Common myeloid progenitor, CD34-positive (primary cell): Measurements from ENCODE around the gene RNF187.

Experiments
- CTCF ChIA-PET: fragments of 350-600 bp; sonication (Branson Sonifier 250); formaldehyde crosslinking; loops from one replicate; lab custom pipeline; 2021; ENCODE audit warnings: antibody characterized with exemption; lab: Charles Lee
- POLR2A ChIA-PET: fragments of 350-600 bp; sonication (Branson Sonifier 250); formaldehyde crosslinking; loops from one replicate; lab custom pipeline; 2021; ENCODE audit warnings: antibody characterized with exemption; lab: Charles Lee
- DNase-seq, 3 donors: peaks; one replicate each; pipeline versions ENCODE4 v3.0.0 to v3.0.0-alpha.2; 2013
- H3K27ac ChIP-seq, 2 experiments: 1 replicate in 1 of 2; 2 replicates in 1 of 2; pipeline ENCODE4 v1.7.0; 2013; ENCODE audit warnings: inconsistent platforms in 2 of 2, low read length in 2 of 2, mild to moderate bottlenecking in 2 of 2, low read depth in 1 of 2, moderate library complexity in 1 of 2; ENCODE audit not compliant: severe bottlenecking in 2 of 2, insufficient read depth in 1 of 2, poor library complexity in 1 of 2
- H3K27me3 ChIP-seq, 5 experiments: replicated peaks in 2 of 5; 1 replicate in 3 of 5; 2 replicates in 2 of 5; pipeline versions ENCODE4 v1.6.1 to v1.7.0; 2013; ENCODE audit warnings: low read length in 4 of 5, mild to moderate bottlenecking in 2 of 5, moderate library complexity in 2 of 5, inconsistent platforms in 1 of 5; ENCODE audit not compliant: insufficient read depth in 5 of 5, control insufficient read depth in 4 of 5
- H3K36me3 ChIP-seq, 4 experiments: 1 replicate in 2 of 4; 2 replicates in 2 of 4; pipeline versions ENCODE4 v1.6.1 to v1.7.0; 2013; ENCODE audit warnings: low read length in 3 of 4, control low read depth in 1 of 4, mild to moderate bottlenecking in 1 of 4; ENCODE audit not compliant: control insufficient read depth in 4 of 4, insufficient read depth in 4 of 4
- H3K4me1 ChIP-seq, 4 experiments: 1 replicate in 3 of 4; 2 replicates in 1 of 4; pipeline versions ENCODE4 v1.6.1 to v1.7.1; 2013; ENCODE audit warnings: low read length in 3 of 4, mild to moderate bottlenecking in 3 of 4, control low read depth in 1 of 4, inconsistent platforms in 1 of 4, moderate library complexity in 1 of 4; ENCODE audit not compliant: control insufficient read depth in 4 of 4, insufficient read depth in 4 of 4; ENCODE audit errors: control extremely low read depth in 1 of 4
- H3K4me3 ChIP-seq, 7 experiments: 1 replicate in 4 of 7; 2 replicates in 3 of 7; pipeline versions ENCODE4 v1.5.1 to v1.7.0; 2013; ENCODE audit warnings: mild to moderate bottlenecking in 7 of 7, low read length in 6 of 7, moderate library complexity in 6 of 7, inconsistent platforms in 2 of 7, low read depth in 2 of 7, control low read depth in 1 of 7; ENCODE audit not compliant: insufficient read depth in 4 of 7, control insufficient read depth in 1 of 7; ENCODE audit errors: extremely low read depth in 1 of 7
- H3K9me3 ChIP-seq, 5 experiments: 1 replicate in 4 of 5; 2 replicates in 1 of 5; pipeline versions ENCODE4 v1.6.1 to v1.7.1; 2013; ENCODE audit warnings: low read length in 4 of 5, mild to moderate bottlenecking in 2 of 5, inconsistent platforms in 1 of 5, low read depth in 1 of 5, moderate library complexity in 1 of 5; ENCODE audit not compliant: control insufficient read depth in 4 of 5, insufficient read depth in 2 of 5; ENCODE audit errors: control extremely low read depth in 1 of 5
- WGBS: methylation state at CpG from one replicate; pipeline ENCODE4 v1.1.5; 2013; ENCODE audit not compliant: insufficient coverage; 5-methylcytosine and 5-hydroxymethylcytosine counted together

Gene RNF187

DNA sequence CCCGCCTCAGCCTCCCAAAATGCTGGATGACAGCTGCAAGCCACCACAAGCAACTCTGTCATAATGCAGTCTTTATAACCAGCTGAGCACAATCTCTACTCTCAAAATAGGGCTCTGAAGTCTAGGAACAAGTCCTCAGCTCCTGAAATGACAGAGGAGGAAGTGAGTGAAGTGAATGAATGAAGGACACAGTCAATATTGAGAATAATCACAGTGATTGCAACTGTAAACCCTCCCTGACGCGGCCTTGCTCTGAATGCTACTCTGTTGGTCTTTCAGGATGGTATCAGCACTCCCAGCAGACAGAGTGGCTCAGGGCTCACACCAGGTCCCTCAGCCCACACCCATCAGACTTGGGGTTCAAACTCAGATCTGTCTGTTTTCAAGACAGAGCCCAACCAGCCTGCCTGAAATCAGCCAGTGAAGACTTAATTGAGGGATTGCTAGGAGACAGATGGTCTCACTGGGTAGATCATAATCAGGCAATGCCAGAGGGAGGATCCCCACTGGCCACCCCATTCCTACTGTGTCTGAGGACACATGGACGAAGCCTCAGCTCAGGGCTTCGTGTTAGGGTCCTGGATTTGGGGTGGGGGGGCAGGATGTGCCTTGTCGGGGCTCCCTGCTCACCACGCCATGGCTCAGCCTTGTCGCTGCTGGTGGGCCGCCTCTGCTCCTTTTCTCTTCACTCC is 20.9 kb downstream of the RNF187 start:
- ChIA-PET POLR2A (no interaction called here), CTCF (interaction anchor here (1.7 kb wide), 1 partner anchor 8 kb away, joined by 9 read pairs; no protein-coding TSS in a partner anchor)
- peaks cover 0 to 6% (median 0%) of the 10 kb centered on the region in 5 experiments for H3K27me3 ChIP-seq
- 98% methylated on average over 3 of the region's 9 CpGs for WGBS
- H3K4me3 ChIP-seq = no peak overlapping the region
- no peak for DNase-seq
- H3K27ac ChIP-seq = no peak overlapping the region
- H3K36me3 ChIP-seq = no peaks in the 10 kb centered on the region
- H3K9me3 ChIP-seq = peaks cover 0 to 2% (median 0%) of the 10 kb centered on the region in 5 experiments
- H3K4me1 ChIP-seq = peaks cover 0 to 19% (median 9%) of the 10 kb centered on the region in 4 experiments

GRCh38 chr1:228508840-228509415 is 21.7 kb downstream of the RNF187 start:
- H3K4me1 ChIP-seq = peaks cover 0 to 26% (median 13%) of the 10 kb centered on the region in 4 experiments
- no peak overlapping the region for H3K27ac ChIP-seq
- no peak overlapping the region for H3K4me3 ChIP-seq
- H3K27me3 ChIP-seq = peaks cover 0 to 6% (median 0%) of the 10 kb centered on the region in 5 experiments
- DNase-seq = peak in 2 of 3 donors; percentile 49 to 71
- ChIA-PET POLR2A (no interaction called here), CTCF (interaction anchor here (1.0 to 1.7 kb wide), 2 partner anchors 8 to 37 kb away, joined by 3 to 9 read pairs; no protein-coding TSS in a partner anchor)
- H3K9me3 ChIP-seq = peaks cover 0 to 2% (median 0%) of the 10 kb centered on the region in 5 experiments
- no peaks in the 10 kb centered on the region for H3K36me3 ChIP-seq
- WGBS = 95% methylated on average over 4 of the region's 6 CpGs

DNA sequence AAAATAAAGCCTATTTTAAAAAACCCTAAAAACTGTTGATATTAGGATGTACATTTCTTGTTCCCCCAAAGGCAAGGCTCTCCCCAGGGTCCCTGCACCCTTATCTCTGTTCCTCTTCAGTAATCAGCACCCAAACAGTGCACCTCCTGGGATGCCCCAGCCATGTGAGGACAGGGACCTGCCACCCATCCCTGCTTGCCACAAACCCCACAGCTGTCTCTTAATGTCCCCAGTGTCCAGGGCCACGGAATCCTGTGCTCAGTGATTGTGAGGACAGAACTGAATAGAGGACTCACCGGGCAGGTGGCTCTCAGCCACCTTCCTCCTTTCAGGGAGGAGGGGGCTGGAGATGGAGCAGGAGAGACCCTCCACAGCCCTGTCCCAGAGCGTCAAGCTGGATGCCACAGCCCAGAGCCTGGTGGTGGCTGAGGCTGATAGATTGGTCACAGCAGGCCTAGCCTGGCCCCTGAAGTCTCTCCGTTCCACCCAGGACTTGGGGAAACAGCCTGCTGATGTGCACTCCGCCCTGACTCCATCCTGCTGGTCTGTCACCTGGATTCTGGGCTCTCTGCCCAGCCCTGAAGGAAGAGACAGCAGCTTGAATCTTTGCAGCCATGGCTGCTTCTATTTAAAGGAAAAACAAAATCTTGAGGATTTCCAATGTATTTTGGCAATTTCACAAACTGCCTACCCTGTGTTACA is 23.1 kb downstream of the RNF187 start:
- CTCF ChIA-PET = no interaction called here
- POLR2A ChIA-PET = no interaction called here
- H3K4me3 ChIP-seq = no peak overlapping the region
- H3K9me3 ChIP-seq = peaks cover 0 to 2% (median 0%) of the 10 kb centered on the region in 5 experiments
- DNase-seq = no peak
- peaks cover 0 to 4% (median 0%) of the 10 kb centered on the region in 5 experiments for H3K27me3 ChIP-seq
- no peaks in the 10 kb centered on the region for H3K36me3 ChIP-seq
- no peak overlapping the region for H3K27ac ChIP-seq
- peaks cover 0 to 26% (median 13%) of the 10 kb centered on the region in 4 experiments for H3K4me1 ChIP-seq
- WGBS = 84% methylated on average over 3 of the region's 5 CpGs

DNA sequence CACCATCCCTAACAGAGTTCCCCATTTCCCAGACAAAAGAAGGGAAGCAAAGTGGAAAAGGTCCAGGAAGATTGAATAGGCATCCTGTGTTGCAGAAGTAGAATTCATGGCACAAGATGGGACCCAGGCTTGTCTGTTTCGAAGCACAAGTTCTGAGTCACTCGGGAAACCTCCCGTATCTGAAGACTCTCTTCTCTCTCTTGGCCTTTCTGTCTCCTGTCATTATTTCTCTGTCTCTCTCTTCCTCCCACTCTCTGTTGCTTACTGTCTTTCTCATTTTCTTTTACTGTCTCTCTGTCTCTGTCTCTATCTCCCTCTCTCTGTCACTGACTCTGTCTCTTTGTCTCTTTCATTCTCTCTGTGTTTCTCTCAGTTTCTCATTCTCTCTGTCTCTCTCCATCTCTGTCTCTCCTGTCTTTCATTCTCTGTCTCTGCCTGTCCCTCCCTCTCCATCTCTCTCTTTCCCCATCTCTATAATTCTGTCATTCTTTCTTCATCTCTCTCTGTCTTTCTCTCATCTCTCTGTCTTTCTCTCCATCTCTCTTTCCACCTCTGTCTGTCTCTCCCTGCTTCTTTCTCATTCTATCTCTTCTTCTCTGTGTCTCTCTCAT is 23.7 kb downstream of the RNF187 start:
- CTCF ChIA-PET = interaction anchor here (6.1 to 6.3 kb wide), 2 partner anchors 10 to 38 kb away, joined by 44 to 67 read pairs; no protein-coding TSS in a partner anchor
- Histone ChIP-seq H3K4me1 (peaks cover 0 to 26% (median 13%) of the 10 kb centered on the region in 4 experiments), H3K9me3 (peaks cover 0 to 2% (median 0%) of the 10 kb centered on the region in 5 experiments), H3K36me3 (no peaks in the 10 kb centered on the region), H3K27ac (no peak overlapping the region), H3K27me3 (peaks cover 0 to 6% (median 0%) of the 10 kb centered on the region in 5 experiments), H3K4me3 (no peak overlapping the region)
- POLR2A ChIA-PET = no interaction called here
- DNase-seq = no peak
- 100% methylated on average over 3 of the region's 3 CpGs for WGBS

GRCh38 chr1:228511546-228512445 is 24.6 kb downstream of the RNF187 start:
- Histone ChIP-seq H3K4me1 (peaks cover 0 to 26% (median 13%) of the 10 kb centered on the region in 4 experiments), H3K27ac (no peak overlapping the region), H3K27me3 (peaks cover 0 to 11% (median 5%) of the 10 kb centered on the region in 5 experiments), H3K9me3 (peaks cover 0 to 2% (median 0%) of the 10 kb centered on the region in 5 experiments), H3K36me3 (no peaks in the 10 kb centered on the region), H3K4me3 (no peak overlapping the region)
- ChIA-PET POLR2A (no interaction called here), CTCF (interaction anchor here (0.7 to 6.3 kb wide), 5 partner anchors 11 to 39 kb away, joined by 3 to 67 read pairs (median 3); no protein-coding TSS in a partner anchor)
- 92% methylated on average over 11 of the region's 13 CpGs for WGBS
- no peak for DNase-seq

GRCh38 chr1:228512781-228513198 is 25.6 kb downstream of the RNF187 start:
- Histone ChIP-seq H3K27ac (peak overlapping the region in 1 of 2 experiments; percentile 62), H3K4me3 (peak overlapping the region in 1 of 7 experiments; percentile 24), H3K36me3 (no peaks in the 10 kb centered on the region), H3K9me3 (peaks cover 0 to 2% (median 0%) of the 10 kb centered on the region in 5 experiments), H3K27me3 (peaks cover 0 to 16% (median 11%) of the 10 kb centered on the region in 5 experiments), H3K4me1 (peaks cover 0 to 26% (median 13%) of the 10 kb centered on the region in 4 experiments)
- ChIA-PET CTCF (interaction anchor here (0.7 to 6.3 kb wide), 8 partner anchors 9 to 384 kb away, joined by 3 to 67 read pairs (median 6); a partner anchor contains a TSS), POLR2A (no interaction called here)
- 28% methylated on average over 3 of the region's 4 CpGs for WGBS
- DNase-seq = no peak
